Measurements from ENCODE around the gene SMYD3. TPM values are rescaled to one million over a fixed set of nuclear protein-coding genes. Genes with fewer than 3 reads are reported as not detected.

The SMYD3 gene
- total RNA-seq, 1 donor from 2014 or later, result 29.2 TPM

DNA sequence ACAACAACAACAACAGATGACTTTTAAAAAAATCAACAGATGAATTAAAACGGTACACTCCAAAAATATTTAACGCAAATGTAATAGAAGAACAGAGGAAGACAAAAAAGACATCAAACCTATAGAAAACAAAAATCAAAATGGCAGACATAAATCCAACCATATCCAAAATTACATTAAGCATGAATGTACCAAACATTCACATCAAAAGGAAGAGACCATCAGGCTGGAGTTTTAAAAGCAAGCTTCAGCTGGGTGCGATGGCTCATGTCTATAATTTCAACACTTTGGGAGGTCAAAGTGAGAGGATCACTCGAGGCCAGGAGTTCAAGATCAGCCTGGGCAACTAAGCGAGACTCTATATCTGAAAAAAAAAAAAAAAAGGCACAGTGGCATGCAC lies 116.2 kb downstream of the SMYD3 start:
- H3K4me3 ChIP-seq (ENCODE audit: low read depth, low read length), result no peak overlapping the region
- TF ChIP-seq CTCF (IDR thresholded peaks at IDR 0.05; ENCODE audit: insufficient read depth, low read length, poor library complexity, severe bottlenecking), result no peak
- DNase-seq (ENCODE audit: low read depth), result no peak
- H3K27me3 ChIP-seq (ENCODE audit: control insufficient read depth, insufficient read depth, low read length), result no peaks in the 10 kb centered on the region
- no peaks in the 10 kb centered on the region for H3K36me3 ChIP-seq (ENCODE audit: control insufficient read depth, insufficient read depth, low read length)

- Histone ChIP-seq H3K36me3 (ENCODE audit: control insufficient read depth, insufficient read depth, low read length) (no peaks in the 10 kb centered on the region), H3K4me3 (ENCODE audit: low read depth, low read length) (no peak overlapping the region), H3K27me3 (ENCODE audit: control insufficient read depth, insufficient read depth, low read length) (no peaks in the 10 kb centered on the region)
- no peak for TF ChIP-seq CTCF (IDR thresholded peaks at IDR 0.05; ENCODE audit: insufficient read depth, low read length, poor library complexity, severe bottlenecking)
- no peak for DNase-seq (ENCODE audit: low read depth)
Observed at GRCh38 chr1:246384616-246385015, 122.5 kb downstream of the SMYD3 start.

DNA sequence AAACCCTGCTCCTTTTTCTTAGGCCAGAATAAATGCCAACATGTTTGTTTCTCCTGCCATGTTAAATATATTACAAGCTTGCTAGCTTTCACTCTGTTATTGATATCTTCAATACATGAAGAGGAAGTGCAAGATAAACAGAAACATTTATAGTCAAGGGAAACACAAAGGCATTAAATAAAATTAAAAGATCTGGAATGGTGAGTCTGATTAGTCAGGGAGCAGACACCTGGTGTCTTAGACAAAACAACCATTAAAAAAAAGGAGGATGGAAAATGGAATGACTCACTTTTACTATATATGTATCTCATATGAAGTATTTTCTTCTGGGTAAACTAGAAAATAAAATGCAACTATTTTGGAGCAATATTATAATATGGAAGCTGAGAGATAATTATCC lies 123.3 kb downstream of the SMYD3 start:
- TF ChIP-seq CTCF (IDR thresholded peaks at IDR 0.05; ENCODE audit: insufficient read depth, low read length, poor library complexity, severe bottlenecking), result no peak
- DNase-seq (ENCODE audit: low read depth), result no peak
- Histone ChIP-seq H3K27me3 (ENCODE audit: control insufficient read depth, insufficient read depth, low read length) (no peaks in the 10 kb centered on the region), H3K36me3 (ENCODE audit: control insufficient read depth, insufficient read depth, low read length) (no peaks in the 10 kb centered on the region), H3K4me3 (ENCODE audit: low read depth, low read length) (no peak overlapping the region)

DNA sequence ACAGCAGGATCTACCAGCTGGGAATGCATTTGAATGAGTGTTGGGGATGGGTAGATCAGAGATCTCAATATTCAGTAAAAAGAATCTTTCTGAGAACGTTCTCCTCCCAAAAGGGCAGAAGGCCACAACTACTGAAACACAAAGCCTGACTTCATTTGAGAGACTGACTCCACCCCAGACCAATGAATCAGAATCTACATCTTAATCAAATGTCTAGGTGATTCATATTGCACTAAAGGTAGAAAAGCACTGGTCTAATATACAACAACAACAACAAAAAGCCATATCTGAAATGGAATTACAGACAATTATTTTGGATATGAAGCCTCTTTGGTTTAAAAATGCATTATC lies 123.9 kb downstream of the SMYD3 start:
- H3K27me3 ChIP-seq (ENCODE audit: control insufficient read depth, insufficient read depth, low read length), result no peaks in the 10 kb centered on the region
- TF ChIP-seq CTCF (IDR thresholded peaks at IDR 0.05; ENCODE audit: insufficient read depth, low read length, poor library complexity, severe bottlenecking), result no peak
- DNase-seq (ENCODE audit: low read depth), result no peak
- no peak overlapping the region for H3K4me3 ChIP-seq (ENCODE audit: low read depth, low read length)
- H3K36me3 ChIP-seq (ENCODE audit: control insufficient read depth, insufficient read depth, low read length), result no peaks in the 10 kb centered on the region

DNA sequence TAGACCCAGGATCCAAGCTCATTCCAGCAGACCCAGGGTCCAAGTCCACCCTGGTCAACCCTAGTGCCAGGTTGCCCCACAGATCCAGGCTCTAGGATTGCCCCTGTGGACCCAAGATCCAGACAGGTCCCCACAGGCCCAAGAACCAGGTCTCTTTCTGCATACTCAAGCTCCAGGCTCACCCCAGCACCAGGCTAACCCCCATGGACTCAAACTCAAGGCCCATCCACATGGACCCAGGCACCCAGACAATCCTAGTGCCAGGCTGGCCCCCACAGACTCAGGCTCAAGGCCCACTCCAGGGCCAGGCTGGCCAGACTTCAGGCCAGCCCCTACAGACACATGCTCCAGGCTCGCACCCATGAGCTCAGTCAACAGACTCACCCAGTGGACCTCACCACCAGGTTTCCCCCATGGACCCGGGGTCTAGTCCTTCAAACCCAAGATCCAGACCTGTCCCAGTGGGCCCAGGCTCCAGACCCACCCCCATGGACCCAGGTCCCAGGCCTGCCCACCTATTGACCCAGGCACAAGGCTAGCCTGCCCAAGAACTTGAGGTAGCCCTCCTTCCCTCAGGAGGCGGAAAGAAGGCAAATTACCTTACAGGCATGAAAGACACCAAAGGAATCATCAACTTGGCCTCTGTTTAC lies 124.4 kb downstream of the SMYD3 start:
- Histone ChIP-seq H3K27me3 (ENCODE audit: control insufficient read depth, insufficient read depth, low read length) (no peaks in the 10 kb centered on the region), H3K36me3 (ENCODE audit: control insufficient read depth, insufficient read depth, low read length) (no peaks in the 10 kb centered on the region), H3K4me3 (ENCODE audit: low read depth, low read length) (no peak overlapping the region)
- DNase-seq (ENCODE audit: low read depth), result no peak
- no peak for TF ChIP-seq CTCF (IDR thresholded peaks at IDR 0.05; ENCODE audit: insufficient read depth, low read length, poor library complexity, severe bottlenecking)

GRCh38 chr1:246381452-246381851 lies 125.6 kb downstream of the SMYD3 start:
- Histone ChIP-seq H3K4me3 (ENCODE audit: low read depth, low read length) (no peak overlapping the region), H3K36me3 (ENCODE audit: control insufficient read depth, insufficient read depth, low read length) (no peaks in the 10 kb centered on the region), H3K27me3 (ENCODE audit: control insufficient read depth, insufficient read depth, low read length) (no peaks in the 10 kb centered on the region)
- DNase-seq (ENCODE audit: low read depth), result no peak
- TF ChIP-seq CTCF (IDR thresholded peaks at IDR 0.05; ENCODE audit: insufficient read depth, low read length, poor library complexity, severe bottlenecking), result no peak

All from kidney epithelial cell (primary cell).